ENCODE data around the gene MACROD2. TPM values are rescaled to one million over a fixed set of nuclear protein-coding genes. Genes with fewer than 3 reads are reported as not detected.
"Not testable (repeated sequence)": the region's sequence is repeated elsewhere in the genome, so short reads cannot be mapped to it uniquely, and the experiment has no call there.

Gene MACROD2
- total RNA-seq, 1 donor from 2014 or later: 0.40 TPM

DNA sequence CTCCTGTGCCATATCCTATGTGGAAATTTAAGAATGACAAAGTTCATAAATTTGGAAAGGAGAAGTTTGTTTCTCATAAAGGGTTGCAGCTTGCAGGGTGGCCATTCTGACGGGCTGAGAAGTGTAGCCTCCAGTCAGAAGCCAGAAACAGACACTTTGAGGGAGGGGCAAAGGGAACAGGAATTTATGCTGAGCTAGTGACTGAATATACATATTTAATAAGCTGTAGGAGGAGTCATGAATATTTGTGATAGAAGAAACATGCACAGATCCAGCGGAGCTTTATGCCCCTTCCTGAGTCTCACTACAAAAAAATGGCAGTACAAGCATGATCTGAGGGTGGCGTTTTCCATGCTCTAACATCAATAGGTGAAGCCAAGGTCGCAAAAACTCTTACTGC lies 1779.6 kb downstream of the MACROD2 start:
- DNase-seq (ENCODE audit: low read depth in 2 of 2): no peak

GRCh38 chr20:15776770-15777466 lies 1781.6 kb downstream of the MACROD2 start:
- no peak for DNase-seq (ENCODE audit: low read depth in 2 of 2)

DNA sequence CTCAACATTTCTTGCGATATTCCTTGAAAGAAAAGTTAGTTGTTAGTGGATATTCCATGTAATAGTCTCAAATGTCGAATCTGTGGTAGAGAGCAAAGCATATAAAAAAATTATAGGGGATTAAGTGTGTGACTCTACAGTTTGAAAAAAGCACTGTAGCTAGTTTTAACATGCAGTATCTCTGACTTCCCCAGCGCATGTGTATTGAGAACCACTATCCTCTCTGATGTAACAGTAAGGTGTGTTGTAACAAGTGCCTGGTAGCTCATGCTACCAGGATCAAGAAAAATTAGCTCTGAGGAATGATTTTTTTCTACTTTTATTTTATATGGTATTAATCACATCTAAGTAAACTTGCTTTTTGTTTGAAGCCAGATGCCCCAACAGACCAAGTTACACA lies 1788.7 kb downstream of the MACROD2 start:
- DNase-seq (ENCODE audit: low read depth in 2 of 2): no peak

DNA sequence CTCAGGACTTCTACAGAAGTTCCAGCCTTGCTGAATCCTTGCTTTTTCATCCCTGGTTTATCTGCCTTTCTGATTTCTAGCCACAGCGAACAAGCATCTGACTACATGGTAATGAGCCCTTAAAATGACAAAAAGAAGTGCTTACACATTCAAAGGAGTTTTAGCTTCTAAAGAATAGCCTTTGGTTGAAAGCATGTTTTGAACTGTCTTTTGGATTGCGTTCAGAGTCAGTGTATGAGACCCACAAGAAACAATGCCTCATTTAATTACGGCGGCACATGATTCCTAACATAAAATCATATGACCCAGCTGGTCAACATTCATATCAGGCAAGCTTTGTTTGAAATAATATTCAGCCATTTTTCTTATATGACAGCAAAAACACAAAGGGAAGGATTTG lies 1793.8 kb downstream of the MACROD2 start:
- no peak for DNase-seq (ENCODE audit: low read depth in 2 of 2)

- no peak for DNase-seq (ENCODE audit: low read depth in 2 of 2)
Observed at GRCh38 chr20:15792855-15793254, 1797.5 kb downstream of the MACROD2 start.

- no peak for DNase-seq (ENCODE audit: low read depth in 2 of 2)
Observed at GRCh38 chr20:15794409-15794808, 1799.1 kb downstream of the MACROD2 start.

- no peak for DNase-seq (ENCODE audit: low read depth in 2 of 2)
Observed at GRCh38 chr20:15795305-15796019, 1800.1 kb downstream of the MACROD2 start.

DNA sequence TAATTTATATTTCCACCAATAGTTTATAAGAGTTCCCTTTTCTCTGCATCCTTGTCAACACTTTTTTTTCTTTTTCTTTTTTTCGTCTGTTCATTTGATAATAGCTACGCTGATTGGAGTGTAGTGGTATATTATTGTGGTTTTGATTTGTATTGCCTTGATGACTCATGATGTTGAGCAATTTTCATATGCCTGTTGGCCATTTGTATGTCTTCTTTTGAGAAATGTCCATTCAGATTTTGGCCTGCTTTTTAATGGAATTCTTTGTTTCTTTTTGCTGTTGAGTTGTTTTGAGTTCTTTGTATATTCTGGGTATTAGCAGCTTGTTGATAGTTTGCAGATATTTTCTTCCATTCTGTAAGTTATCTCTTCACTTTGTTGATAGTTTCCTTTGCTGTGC lies 1804.6 kb downstream of the MACROD2 start:
- no peak for DNase-seq (ENCODE audit: low read depth in 2 of 2)

DNA sequence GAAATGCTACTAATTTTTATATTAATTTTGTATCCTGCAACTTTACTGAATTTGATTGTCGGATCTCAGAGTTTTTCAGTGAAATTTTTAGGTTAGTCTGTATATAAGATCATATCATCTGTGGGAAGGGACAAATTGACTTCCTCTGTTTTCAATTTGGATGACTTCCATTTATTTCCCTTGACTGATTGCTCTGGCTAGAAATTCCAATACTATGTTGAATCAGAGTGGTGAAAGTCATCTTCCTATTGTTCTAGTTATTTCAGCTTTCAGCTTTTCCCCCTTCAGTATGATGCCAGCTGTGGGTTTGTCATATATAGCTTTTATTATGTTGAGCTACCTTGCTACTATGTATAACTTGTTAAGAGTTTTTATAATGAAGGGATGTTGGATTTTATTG lies 1806.7 kb downstream of the MACROD2 start:
- peak in 1 of 2 donors; percentile 41 for DNase-seq (ENCODE audit: low read depth in 2 of 2)

DNA sequence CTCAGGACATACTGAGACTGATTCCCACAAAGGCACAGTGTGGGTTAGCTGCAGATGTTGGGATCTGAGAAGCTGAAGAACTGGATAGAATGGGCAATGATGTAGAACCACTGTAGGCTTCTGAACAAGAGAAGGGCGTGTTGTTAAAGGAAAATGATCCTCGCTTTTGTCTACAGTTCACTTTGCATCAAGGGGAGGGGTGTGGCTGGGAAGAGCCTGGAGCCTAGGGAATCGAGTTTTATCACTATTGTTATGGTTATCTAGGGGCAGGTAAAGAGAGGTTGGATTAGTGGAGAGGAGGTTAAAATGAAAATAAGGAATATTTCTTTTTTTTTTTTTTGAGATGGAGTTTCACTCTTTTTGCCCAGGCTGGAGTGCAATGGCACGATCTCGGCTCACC lies 1809.8 kb downstream of the MACROD2 start:
- DNase-seq (ENCODE audit: low read depth in 2 of 2): no peak

DNA sequence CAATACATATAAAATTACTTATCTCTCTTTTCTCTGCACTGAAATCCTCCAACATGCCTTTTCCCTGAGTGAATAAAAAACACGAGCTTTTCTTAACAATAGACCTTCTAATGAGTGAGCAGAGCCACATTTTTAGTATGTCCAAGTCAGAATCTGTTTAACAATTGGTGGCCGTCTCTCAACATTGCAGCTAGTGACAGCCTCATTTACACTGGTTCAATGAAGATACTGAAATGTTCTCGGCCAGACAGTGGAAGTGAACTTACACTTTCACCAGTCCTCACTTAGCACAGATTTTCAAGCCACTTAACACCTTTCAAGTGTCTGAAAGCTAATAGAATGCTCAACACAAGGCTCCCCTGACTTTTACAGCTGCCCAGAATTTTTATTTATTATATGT lies 1810.8 kb downstream of the MACROD2 start:
- DNase-seq (ENCODE audit: low read depth in 2 of 2): no peak

GRCh38 chr20:15807271-15807670 lies 1812.0 kb downstream of the MACROD2 start:
- no peak for DNase-seq (ENCODE audit: low read depth in 2 of 2)

DNA sequence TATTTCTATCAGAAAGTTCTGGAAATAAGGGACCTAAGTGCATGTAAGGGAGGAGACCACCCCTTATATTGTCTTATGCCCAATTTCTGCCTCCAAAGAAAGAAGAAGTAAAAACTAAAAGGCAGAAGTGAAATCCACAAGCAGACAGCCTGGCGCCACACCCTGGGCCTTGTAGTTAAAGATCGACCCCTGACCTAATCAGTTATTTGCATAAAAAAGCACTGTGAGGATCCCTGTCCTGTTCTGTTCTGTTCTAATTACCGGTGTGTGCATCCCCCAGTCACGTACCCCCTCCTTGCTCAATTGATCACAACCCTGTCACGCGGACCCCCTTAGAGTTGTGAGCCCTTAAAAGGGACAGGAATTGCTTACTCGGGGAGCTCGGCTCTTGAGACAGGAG lies 1812.5 kb downstream of the MACROD2 start:
- DNase-seq (ENCODE audit: low read depth in 2 of 2): not testable (repeated sequence)

GRCh38 chr20:15811951-15812350 lies 1816.6 kb downstream of the MACROD2 start:
- no peak for DNase-seq (ENCODE audit: low read depth in 2 of 2)

- no peak for DNase-seq (ENCODE audit: low read depth in 2 of 2)
Observed at GRCh38 chr20:15812696-15813095, 1817.4 kb downstream of the MACROD2 start.

DNA sequence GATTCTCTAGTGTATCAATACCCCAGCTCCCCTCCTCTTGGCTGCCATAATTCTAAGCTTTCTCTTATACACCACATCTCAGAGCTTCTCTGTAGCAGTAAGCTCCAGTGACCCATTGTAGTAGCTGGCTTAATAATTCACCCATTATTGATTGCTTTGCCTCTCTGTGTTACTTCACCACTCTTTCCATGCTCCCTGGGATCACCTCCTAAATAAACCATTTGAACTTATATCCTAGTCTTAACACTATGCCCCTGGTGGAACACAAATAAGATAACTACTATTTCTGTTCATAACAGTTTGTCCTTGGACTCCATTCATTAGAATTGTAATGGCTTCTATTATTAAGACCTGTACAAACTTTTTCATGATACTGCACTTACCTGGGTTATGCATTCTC lies 1819.0 kb downstream of the MACROD2 start:
- DNase-seq (ENCODE audit: low read depth in 2 of 2): no peak

DNA sequence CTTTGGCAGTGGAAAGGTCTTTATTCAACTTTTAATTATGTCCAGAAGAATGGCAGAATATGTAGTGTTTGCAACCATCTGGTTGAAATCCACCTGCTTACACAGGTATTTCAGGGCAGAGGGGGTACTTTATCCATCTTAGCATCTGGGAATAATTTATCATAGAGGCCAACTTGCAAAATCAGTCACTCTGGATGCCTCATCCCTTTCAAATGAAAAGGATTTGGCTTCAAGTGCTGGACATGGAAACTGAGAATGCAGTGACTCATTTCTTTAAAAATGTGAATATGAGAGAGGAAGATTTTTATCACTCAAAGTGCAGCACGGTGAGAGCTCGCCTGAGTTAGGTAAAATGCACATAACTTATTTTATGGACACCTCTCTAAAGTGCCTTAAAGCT lies 1819.6 kb downstream of the MACROD2 start:
- DNase-seq (ENCODE audit: low read depth in 2 of 2): no peak

DNA sequence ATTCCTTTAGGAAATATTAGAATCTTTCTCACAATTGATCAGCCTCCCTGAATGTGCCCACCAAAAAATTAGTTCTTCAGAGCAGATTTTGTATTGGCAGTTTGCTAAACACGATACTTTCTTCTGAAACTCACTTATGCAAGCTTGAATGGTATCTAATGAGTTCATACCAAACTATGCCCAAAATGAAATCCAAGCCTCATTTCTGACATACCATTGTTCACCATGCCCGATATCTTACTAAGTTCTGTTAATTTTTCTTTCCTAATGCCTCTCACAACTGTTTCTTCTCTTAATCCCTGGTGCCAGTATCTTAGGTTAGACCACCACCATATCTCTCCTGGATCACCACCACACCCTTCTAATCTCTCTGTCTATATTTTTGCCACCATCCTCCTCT lies 1822.0 kb downstream of the MACROD2 start:
- DNase-seq (ENCODE audit: low read depth in 2 of 2): no peak

GRCh38 chr20:15818651-15819071 lies 1823.3 kb downstream of the MACROD2 start:
- DNase-seq (ENCODE audit: low read depth in 2 of 2): no peak

DNA sequence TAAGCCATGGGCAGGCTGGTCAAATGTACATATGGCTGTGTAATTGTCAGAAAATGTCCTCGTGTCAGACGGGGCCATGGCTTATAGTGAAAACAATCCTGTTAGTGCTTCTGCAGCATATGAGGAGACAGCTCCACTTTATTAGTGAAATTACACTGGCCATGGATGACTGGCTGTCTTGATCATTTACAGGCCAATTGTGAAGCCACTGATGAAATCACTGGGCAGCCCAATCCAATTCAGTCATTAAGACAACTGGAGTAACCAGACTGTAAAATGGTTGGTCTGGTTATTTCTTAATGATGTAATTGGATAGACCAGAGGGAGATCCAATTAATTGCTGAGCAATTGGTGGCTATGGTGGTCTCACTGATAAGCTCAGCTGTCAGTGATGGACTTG lies 1828.4 kb downstream of the MACROD2 start:
- no peak for DNase-seq (ENCODE audit: low read depth in 2 of 2)

DNA sequence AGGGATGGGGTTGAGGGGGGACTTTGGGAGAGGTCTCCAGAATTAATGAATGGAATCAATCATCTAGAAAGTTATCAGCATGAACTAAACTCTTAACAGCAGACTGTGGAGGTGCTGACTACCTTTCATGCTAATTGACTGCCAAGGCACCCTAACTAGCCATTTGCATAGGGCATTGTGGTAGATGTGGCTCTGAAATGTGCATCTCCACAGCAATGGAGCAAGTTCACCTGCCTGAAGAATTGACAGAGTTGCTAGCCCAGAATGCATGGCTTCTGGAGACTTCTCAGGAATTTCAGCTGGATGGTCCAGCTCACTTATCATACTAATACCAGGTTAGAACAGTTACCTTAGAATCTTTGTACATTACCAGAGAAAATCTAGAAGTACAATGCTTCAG lies 1832.3 kb downstream of the MACROD2 start:
- no peak for DNase-seq (ENCODE audit: low read depth in 2 of 2)

- DNase-seq (ENCODE audit: low read depth in 2 of 2): no peak
Observed at GRCh38 chr20:15831201-15831600, 1835.9 kb downstream of the MACROD2 start.

GRCh38 chr20:15832512-15832911 lies 1837.2 kb downstream of the MACROD2 start:
- DNase-seq (ENCODE audit: low read depth in 2 of 2): peak in 1 of 2 donors; percentile 22

Data from lung microvascular endothelial cell (primary cell).